Measurements from ENCODE around the gene WIPF2.

DNA sequence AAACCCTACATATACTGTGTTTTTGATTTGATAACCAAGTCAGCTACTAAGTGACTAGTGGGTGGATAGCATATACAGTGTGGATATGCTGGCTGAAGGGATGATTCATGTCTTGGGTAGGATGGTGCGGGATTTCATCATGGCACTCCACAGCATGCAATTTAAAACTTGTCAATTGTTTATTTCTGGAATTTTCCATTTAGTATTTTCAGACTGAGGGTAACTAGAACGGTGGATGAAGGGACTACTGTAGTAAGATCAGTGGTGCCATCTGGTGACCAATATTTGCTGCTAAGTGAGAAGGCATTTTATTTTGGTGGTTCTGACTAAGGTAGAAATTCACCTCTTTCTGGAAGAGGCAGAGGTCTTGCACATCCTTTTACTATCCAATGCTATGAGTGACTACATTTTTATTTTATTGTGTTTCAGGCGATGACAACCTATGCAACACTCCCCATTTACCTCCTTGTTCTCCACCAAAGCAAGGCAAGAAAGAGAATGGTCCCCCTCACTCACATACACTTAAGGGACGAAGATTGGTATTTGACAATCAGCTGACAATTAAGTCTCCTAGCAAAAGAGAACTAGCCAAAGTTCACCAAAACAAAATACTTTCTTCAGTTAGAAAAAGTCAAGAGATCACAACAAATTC lies 71.7 kb downstream of the WIPF2 start:
- TF ChIP-seq, protein P1, sequence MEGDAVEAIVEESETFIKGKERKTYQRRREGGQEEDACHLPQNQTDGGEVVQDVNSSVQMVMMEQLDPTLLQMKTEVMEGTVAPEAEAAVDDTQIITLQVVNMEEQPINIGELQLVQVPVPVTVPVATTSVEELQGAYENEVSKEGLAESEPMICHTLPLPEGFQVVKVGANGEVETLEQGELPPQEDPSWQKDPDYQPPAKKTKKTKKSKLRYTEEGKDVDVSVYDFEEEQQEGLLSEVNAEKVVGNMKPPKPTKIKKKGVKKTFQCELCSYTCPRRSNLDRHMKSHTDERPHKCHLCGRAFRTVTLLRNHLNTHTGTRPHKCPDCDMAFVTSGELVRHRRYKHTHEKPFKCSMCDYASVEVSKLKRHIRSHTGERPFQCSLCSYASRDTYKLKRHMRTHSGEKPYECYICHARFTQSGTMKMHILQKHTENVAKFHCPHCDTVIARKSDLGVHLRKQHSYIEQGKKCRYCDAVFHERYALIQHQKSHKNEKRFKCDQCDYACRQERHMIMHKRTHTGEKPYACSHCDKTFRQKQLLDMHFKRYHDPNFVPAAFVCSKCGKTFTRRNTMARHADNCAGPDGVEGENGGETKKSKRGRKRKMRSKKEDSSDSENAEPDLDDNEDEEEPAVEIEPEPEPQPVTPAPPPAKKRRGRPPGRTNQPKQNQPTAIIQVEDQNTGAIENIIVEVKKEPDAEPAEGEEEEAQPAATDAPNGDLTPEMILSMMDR (IDR thresholded peaks at IDR 0.05 in 4 of 5, conservative IDR thresholded peaks at IDR 0.05 in 1 of 5): peak; percentile 27 to 64 (median 46)
- TF ChIP-seq POLR2A (IDR thresholded peaks at IDR 0.05): no peak

Measured in gastrocnemius medialis (tissue), 4 donors.